HG03108 (cell line): ENCODE data around the gene SYT8.

Experiments used
- ATAC-seq: cut with Tn5 transposase; IDR thresholded peaks from one replicate; pipeline ENCODE4 v1.9.1; 2021; ENCODE audit warnings: moderate library complexity; ENCODE audit not compliant: unreplicated experiment

The SYT8 gene

DNA sequence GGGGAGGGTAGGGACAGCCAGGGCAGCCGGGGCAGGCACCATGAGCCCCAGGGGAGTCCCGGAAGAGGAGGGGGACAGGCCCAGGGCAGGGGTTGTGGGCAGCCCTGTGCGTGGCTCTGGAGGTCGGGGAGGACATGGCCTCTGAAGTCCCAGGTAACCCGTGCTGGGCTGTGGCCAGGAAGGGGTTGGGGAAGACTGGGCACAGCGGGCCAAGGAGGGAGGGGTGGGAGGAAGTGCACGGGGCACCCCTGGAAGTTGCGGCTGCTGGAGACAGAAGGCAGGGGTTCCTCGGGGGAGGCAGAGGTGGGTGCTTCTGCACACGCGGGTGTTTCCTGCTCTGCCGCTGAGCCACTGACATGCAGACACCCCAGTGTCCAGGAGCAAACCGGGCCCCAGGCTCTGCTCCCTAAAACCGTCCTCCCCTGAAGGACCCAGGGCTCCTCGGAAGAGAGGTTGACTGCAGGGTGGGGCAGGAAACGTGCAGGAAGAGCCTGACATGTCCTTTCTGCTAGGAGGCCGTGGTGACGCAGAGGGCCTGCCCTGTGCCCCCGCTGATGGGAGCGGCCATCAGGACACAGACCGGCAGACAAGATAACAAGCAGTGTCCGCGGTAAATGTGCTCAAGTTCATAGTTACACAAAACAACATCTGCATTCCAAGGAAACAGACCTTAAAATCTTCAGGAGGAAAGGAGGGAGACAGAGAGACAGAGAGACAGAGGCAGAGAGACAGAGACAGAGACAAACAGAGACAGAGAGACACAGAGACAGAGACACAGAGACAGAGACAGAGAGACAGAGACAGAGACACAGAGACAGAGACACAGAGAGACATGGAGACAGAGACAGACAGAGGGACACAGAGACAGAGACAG, 9.7 kb downstream of the SYT8 start:
- no peak for ATAC-seq

DNA sequence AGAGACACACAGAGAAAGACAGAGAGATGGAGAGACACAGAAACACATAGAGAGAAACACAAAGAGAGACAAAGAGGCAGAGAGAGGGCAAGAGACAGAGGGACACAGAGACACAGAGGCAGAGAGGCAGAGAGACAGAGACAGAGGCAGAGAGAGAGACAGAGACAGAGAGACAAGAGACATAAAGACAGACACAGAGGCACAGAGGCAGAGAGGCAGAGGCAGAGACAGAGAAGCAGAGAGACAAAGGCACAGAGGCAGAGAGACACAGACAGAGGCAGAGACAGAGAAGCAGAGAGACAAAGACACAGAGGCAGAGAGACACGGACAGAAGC, 10.3 kb downstream of the SYT8 start:
- no peak for ATAC-seq

DNA sequence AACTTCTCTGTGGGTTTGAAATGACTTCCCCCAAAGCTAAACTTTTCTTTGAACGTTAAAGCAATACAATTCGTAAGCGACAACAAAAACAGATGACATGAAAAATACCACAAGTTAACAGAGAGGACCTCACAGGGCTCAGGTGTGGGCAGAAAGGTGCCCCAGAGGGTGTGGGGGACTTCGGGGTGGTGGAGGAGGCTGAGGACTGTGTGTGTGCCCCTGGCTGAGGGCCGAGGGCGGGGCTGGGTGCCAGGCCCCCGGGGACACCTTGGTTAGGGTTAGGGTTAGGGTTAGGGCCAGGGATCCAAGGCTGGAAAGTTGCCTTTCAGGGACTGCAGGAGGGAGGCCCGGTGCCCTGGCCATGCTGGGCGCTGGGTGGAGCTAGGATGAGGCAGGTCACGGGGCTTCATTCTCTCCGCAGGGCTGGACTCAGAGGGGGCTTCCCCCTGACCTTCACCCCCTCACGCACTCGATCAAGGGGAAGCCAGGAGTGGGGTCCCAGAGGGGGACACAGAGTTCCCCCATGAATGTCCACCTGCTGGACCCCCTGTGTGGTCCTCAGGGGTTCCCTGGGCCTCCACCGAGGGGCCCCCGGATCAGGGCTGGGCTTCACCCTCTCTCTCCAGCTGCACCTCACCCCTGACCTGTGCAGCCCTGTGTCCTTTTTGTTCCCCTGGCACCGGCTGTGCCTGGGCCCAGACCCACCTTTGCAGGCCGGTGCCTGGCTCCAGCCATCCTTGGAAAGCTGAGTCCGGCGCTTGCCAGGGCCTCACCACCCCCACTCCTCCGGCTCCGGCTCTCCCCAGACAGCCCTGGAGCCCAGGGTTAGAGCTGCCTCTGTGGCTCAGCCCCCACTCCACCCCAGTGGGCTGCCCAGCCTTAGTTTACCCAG, 11.0 kb downstream of the SYT8 start:
- ATAC-seq, result no peak

- ATAC-seq, result no peak
These were observed 11.7 kb downstream of the SYT8 start for GRCh38 chr11:1846453-1846932.

- no peak for ATAC-seq
These were observed 12.4 kb downstream of the SYT8 start for GRCh38 chr11:1847006-1847735.

DNA sequence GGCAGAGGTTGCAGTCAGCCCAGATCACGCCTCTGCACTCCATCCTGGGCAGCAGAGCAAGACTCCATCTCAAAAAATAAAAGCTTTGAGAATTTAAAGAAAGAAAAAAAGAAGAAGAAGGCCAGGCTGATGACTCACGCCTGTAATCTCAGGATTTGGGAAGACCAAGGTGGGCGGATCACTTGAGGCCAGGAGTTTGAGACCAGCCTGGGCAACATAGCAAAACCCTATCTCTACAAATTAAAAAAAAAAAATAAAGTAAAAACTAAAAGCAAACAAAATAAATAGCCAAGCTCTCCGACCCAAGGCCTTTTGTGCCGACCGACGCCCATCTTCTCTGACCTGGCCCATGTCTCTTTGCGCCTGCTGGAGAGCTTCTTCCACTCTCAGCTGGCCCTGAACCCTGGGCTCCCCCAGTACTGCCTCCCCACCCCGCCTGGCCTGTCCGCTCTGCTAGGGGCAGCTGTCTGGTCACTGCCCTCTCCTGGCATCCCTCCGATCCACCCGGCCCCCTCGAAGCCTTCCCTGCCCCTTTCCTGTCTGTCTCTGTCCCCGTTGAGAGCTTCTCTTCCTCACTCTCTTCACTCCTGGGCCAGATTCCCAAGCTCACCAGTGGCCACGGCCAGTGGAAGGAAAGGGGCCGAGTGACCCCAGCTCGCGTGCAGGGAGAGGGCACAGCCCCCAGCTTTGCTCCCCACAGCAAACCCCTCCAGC, 13.3 kb downstream of the SYT8 start:
- no peak for ATAC-seq

- ATAC-seq, result no peak
These were observed 14.0 kb downstream of the SYT8 start for GRCh38 chr11:1848640-1849430.

DNA sequence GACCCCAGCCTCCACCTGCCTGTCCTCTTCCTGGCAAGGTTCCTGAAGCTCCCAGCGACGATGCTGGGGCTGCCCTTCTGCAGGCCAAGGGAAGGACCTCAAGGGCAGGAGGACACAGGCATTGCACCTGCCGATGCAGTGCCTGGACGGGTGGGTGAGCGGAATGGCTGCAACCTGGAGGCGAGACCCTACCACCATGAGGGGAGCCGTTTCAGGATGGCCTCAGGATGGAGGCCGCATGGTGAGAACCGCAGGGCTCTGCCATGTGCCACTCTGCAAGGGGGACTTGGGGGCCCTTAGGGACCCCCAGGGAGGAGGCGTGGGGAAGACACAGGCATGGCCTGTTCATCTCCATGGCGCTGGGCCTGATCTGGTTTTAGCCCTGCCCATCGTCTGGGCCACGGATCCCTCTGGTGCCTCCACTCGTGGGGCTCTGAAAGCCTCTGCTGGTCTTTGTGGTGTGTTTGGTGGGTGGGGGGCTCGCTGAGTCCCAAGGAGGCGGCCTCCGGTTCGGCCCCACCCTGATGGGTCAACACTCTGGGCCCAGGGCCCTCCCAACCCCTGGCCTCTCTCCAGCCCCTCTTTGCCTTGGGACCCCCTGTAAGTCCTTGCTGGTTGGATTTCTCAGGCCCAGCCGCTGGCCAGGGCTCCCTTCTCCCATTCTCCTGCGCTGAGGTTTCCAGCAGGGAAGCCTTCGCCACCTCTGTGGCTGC, 16.8 kb downstream of the SYT8 start:
- no peak for ATAC-seq

GRCh38 chr11:1852271-1852876, 17.6 kb downstream of the SYT8 start:
- ATAC-seq, result no peak

- ATAC-seq, result peak; percentile 37
These were observed 18.1 kb downstream of the SYT8 start, which contains the start of gene LSP1 for GRCh38 chr11:1852877-1853276. Gene LSP1 (plus strand): TSS chr11:1853084. CDS start chr11:1853145, 61 bp downstream.

DNA sequence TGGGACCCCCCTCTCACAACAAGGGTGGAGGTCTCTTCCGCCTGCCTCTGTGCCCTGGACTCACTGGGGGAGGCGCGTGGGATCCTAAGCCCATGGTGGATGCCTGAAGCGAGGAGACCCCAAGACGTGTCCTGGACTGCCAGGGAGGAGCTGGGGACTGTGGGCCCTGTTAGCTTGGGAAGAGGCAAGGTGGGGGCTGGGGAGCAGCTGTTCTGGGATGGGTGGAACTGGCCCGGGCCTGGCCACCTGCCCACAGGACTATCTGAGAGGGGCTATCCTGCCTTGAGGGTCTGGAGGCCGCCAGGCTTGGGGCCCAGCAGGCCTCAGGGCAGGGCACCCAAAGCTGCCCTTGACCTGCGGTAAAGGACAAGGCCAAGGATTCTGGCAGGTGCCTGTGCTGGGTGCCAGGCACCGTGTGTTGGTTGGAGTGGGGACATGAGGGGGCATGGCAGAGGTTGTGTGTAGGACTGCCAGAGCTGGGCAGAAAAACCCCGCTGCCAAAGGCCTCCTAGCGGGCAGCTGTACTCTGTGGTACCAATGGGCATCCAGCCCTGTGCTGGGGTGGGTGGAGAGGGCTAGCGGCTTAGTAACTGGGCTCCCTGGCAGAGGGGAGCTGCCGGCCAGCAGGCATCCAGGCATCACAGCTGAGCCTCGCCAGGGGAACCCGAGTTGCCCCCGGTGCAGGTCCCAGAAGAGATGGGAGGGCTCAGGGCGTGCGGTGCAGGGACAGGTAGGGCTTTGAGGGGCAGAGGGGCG, 18.8 kb downstream of the SYT8 start:
- ATAC-seq, result no peak

DNA sequence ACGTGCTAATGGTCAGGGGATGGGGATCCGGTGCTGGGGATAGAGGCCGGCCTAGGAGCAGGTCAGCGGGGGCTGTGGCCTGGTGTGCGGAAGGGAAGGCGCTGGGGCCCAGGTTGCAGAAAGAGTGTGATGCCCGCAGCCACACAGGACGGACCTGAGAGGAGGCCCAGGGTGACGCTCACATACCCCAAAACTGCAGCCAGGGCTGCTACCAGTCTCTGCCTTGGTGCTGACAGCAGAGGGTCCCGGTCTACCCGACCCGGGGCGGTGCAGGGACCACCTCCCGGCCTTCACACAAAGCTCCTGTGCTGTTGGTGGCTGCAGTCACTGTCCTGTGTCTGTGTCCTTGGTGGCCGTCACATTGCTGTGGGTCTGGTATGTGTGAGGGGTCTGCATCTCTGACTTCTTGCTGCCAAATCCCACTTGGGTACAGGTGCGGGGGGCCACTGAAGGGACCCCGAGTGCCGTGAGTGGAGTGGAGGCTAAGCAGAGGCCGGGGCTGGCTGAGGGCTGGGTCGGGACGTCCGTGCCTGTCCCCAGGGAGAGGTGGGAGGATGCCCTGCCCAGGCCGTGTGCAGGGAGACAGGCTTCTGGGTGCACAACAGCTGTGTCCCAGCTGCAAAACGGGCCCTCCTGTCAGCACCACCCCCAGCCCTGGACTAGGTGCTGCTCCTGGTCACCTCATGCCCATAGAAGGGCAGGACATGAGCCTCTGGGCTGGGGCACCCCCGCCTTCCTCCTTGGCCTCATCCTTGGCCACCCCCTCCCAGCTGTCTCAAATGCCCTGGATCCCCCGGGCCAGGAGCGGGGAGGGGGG, 19.6 kb downstream of the SYT8 start:
- ATAC-seq, result peak; percentile 32

DNA sequence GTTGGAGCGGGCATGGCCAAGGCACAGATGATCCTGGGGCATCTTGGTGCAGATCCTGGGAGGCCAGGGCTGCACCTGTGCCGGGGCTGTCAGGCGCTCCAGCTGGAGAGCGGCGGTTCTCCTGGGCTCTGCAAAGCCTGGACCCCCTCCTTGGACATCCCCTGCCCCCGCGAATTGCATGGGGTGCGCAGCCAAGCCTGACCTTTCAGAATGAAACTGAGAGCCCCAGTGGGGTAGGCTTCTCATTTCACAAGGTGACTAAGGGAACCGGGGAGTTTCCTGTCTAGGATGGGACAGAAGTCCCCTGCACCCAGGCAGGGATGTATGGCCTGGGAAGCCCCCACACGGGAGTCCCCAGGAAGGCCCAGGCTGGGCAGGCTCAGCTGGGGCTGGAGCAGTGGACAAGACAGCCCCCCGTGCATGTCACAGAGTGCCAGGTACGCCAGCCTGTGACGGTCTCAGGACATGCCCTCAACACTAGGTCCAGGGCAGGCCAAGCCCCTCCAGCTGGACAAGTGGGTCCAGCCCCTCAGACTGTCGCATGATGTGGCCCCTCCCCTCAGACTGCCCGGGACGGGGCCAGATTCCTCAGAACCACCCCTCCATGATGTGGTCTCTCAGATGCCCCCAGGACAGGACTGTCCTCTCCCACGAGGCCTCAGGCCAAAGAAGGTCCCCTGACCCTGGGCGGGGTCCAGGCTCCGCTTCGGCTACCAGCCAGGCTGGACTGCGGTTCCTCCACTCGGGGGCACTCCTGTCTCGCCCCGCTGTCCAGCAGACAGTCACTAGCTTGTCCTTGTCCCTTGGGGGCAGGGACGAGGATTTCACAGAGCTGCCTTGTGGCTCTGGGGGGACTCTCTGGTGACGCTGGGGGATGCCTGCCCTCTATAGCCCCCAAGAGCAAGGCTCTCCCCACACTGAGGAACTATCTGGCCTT, 20.4 kb downstream of the SYT8 start:
- ATAC-seq, result peak; percentile 32

GRCh38 chr11:1855886-1856265, 21.1 kb downstream of the SYT8 start:
- ATAC-seq, result no peak

- ATAC-seq, result no peak
These were observed 21.7 kb downstream of the SYT8 start for GRCh38 chr11:1856306-1857005.
